ENCODE results near the gene RAB31. TPM values are rescaled to one million over a fixed set of nuclear protein-coding genes. Genes with fewer than 3 reads are reported as not detected.

Gene RAB31
- total RNA-seq, 4 donors from 2014 or later, result 3.2 to 7.1 (median 4.4) TPM

DNA sequence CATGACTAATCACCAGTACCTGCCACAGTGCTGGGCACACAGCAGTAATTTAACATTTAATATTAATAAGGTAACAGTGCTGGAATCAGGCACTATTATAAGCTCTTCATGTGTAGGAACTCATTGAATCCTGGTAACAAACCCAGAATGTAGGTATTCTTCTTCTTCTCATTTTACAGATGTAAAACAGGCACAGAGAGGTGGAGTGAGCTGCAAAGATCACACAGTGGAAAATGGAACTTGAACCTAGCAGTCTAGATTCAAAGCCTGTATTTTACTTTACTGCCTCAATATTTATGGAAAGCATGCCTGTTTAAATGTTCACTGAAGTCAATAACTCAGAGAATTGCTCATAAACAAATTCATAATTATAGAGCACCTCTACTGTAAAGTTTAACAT, 202.0 kb downstream of the RAB31 start:
- Histone ChIP-seq H3K27ac (no peak overlapping the region), H3K36me3 (no peaks in the 10 kb centered on the region), H3K4me3 (no peak overlapping the region), H3K4me1 (peaks cover 5 to 6% of the 10 kb centered on the region in 2 donors), H3K27me3 (no peaks in the 10 kb centered on the region), H3K9me3 (no peaks in the 10 kb centered on the region)
- in situ Hi-C loops (cut with MboI; ENCODE audit: low sequenced_read_pairs in 4 of 4) (loop anchor here in 2 of 4 donors (25.0 kb wide), 1 partner anchor 98 kb away; no protein-coding TSS in a partner anchor), intact Hi-C loops (cut with DNase I; ENCODE audit: low total_unique reads) (loop anchor here (5.0 to 10.0 kb wide), 3 partner anchors 93 to 435 kb away; partner anchors contain the start of genes RAB31 and RALBP1)
- ATAC-seq (no peak), DNase-seq (no peak)
- no peak for TF ChIP-seq POLR2A (IDR thresholded peaks at IDR 0.05)
- TF ChIP-seq, protein P1, sequence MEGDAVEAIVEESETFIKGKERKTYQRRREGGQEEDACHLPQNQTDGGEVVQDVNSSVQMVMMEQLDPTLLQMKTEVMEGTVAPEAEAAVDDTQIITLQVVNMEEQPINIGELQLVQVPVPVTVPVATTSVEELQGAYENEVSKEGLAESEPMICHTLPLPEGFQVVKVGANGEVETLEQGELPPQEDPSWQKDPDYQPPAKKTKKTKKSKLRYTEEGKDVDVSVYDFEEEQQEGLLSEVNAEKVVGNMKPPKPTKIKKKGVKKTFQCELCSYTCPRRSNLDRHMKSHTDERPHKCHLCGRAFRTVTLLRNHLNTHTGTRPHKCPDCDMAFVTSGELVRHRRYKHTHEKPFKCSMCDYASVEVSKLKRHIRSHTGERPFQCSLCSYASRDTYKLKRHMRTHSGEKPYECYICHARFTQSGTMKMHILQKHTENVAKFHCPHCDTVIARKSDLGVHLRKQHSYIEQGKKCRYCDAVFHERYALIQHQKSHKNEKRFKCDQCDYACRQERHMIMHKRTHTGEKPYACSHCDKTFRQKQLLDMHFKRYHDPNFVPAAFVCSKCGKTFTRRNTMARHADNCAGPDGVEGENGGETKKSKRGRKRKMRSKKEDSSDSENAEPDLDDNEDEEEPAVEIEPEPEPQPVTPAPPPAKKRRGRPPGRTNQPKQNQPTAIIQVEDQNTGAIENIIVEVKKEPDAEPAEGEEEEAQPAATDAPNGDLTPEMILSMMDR (IDR thresholded peaks at IDR 0.05 in 4 of 5, conservative IDR thresholded peaks at IDR 0.05 in 1 of 5), result no peak

GRCh38 chr18:9910661-9911060, 202.6 kb downstream of the RAB31 start:
- DNase-seq (no peak), ATAC-seq (no peak)
- no peaks in the 10 kb centered on the region for H3K9me3 ChIP-seq
- intact Hi-C loops (cut with DNase I; ENCODE audit: low total_unique reads) (loop anchor here (5.0 to 10.0 kb wide), 3 partner anchors 93 to 436 kb away; partner anchors contain the start of genes RAB31 and RALBP1), in situ Hi-C loops (cut with MboI; ENCODE audit: low sequenced_read_pairs in 4 of 4) (loop anchor here in 2 of 4 donors (25.0 kb wide), 1 partner anchor 98 kb away; no protein-coding TSS in a partner anchor)
- H3K4me3 ChIP-seq, result no peak overlapping the region
- no peak overlapping the region for H3K27ac ChIP-seq
- H3K36me3 ChIP-seq, result no peaks in the 10 kb centered on the region
- TF ChIP-seq, protein P1 (IDR thresholded peaks at IDR 0.05 in 4 of 5, conservative IDR thresholded peaks at IDR 0.05 in 1 of 5), result no peak
- no peak for TF ChIP-seq POLR2A (IDR thresholded peaks at IDR 0.05)
- no peaks in the 10 kb centered on the region for H3K27me3 ChIP-seq
- peaks cover 7 to 10% of the 10 kb centered on the region in 2 donors for H3K4me1 ChIP-seq

DNA sequence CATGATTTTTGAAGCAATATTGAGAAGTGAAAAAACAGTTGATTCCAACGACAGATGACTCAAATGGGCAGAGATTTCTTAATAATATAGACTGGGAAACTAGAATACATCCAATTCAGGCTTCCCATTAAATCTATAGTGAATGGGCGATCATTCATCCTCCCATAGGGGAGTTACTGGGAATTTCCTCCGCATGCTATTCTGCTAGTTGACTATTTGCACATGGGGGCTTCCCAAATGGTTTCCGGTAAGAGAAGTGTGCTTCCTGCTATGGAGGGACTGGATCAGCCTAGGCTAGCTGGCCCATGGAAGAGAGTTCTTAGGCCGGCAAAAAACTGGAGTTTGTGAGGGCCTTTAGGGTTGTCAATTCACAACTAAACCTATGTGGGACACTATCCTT, 203.1 kb downstream of the RAB31 start:
- DNase-seq (no peak), ATAC-seq (no peak)
- Histone ChIP-seq H3K27me3 (no peaks in the 10 kb centered on the region), H3K4me1 (peaks cover 13 to 15% of the 10 kb centered on the region in 2 donors), H3K4me3 (no peak overlapping the region), H3K27ac (no peak overlapping the region), H3K9me3 (no peaks in the 10 kb centered on the region), H3K36me3 (no peaks in the 10 kb centered on the region)
- TF ChIP-seq, protein P1 (IDR thresholded peaks at IDR 0.05 in 4 of 5, conservative IDR thresholded peaks at IDR 0.05 in 1 of 5), result no peak
- TF ChIP-seq POLR2A (IDR thresholded peaks at IDR 0.05), result no peak
- intact Hi-C loops (cut with DNase I; ENCODE audit: low total_unique reads) (loop anchor here (5.0 to 10.0 kb wide), 3 partner anchors 94 to 436 kb away; partner anchors contain the start of genes RAB31 and RALBP1), in situ Hi-C loops (cut with MboI; ENCODE audit: low sequenced_read_pairs in 4 of 4) (loop anchor here in 2 of 4 donors (25.0 kb wide), 1 partner anchor 99 kb away; no protein-coding TSS in a partner anchor)

Other genes starting within 250 kb of the RAB31 start
- gene RALBP1, start 232.8 kb upstream of the RAB31 start, total RNA-seq, result 100 to 1,000 TPM in 1 of 4 donors, 10 to 100 TPM in 3; 41.5 to 108 (median 78.1) TPM
- 10 to 100 TPM; 27.7 to 48.3 (median 32.0) TPM for gene PPP4R1, start 93.7 kb upstream of the RAB31 start, total RNA-seq
- not detected for gene TXNDC2, start 177.7 kb downstream of the RAB31 start, total RNA-seq
- 100 to 1,000 TPM; 227 to 320 (median 243) TPM for gene VAPA, start 205.7 kb downstream of the RAB31 start, total RNA-seq

Data from gastrocnemius medialis (tissue), 4 donors.